ENCODE results near the gene VGLL3.

VGLL3 gene

GRCh38 chr3:86998569-86998968 is 7.6 kb upstream of the VGLL3 start:
- DNase-seq (no peak), ATAC-seq (ENCODE audit: insufficient read depth, low read depth) (no peak)
- Histone ChIP-seq H3K36me3 (ENCODE audit: insufficient read depth, low read length) (no peaks in the 10 kb centered on the region), H3K79me2 (ENCODE audit: insufficient read depth, low read length) (no peaks in the 10 kb centered on the region), H2AFZ (ENCODE audit: low read depth, low read length) (no peak overlapping the region), H3K4me3 (ENCODE audit: low read depth in 1 of 2, low read length in 2 of 2) (no peak overlapping the region), H4K20me1 (ENCODE audit: insufficient read depth, low read length) (no peaks in the 10 kb centered on the region), H3K27me3 (ENCODE audit: insufficient read depth, low read length, poor library complexity) (no peaks in the 10 kb centered on the region), H3K4me1 (ENCODE audit: insufficient read depth, low read length) (no peaks in the 10 kb centered on the region), H3K27ac (ENCODE audit: low read length) (no peak overlapping the region), H3K4me2 (ENCODE audit: insufficient read depth, low read length) (no peak overlapping the region), H3K9me3 (ENCODE audit: insufficient read depth, low read length, severe bottlenecking) (no peaks in the 10 kb centered on the region), H3K9ac (ENCODE audit: low read depth, low read length) (no peak overlapping the region)
- no peak for TF ChIP-seq CTCF (IDR thresholded peaks at IDR 0.05; ENCODE audit: borderline replicate concordance, extremely low read depth, low read length, poor library complexity, severe bottlenecking)
- TF ChIP-seq EZH2 (IDR thresholded peaks at IDR 0.05; ENCODE audit: borderline replicate concordance, low read depth, low read length, severe bottlenecking): no peak

DNA sequence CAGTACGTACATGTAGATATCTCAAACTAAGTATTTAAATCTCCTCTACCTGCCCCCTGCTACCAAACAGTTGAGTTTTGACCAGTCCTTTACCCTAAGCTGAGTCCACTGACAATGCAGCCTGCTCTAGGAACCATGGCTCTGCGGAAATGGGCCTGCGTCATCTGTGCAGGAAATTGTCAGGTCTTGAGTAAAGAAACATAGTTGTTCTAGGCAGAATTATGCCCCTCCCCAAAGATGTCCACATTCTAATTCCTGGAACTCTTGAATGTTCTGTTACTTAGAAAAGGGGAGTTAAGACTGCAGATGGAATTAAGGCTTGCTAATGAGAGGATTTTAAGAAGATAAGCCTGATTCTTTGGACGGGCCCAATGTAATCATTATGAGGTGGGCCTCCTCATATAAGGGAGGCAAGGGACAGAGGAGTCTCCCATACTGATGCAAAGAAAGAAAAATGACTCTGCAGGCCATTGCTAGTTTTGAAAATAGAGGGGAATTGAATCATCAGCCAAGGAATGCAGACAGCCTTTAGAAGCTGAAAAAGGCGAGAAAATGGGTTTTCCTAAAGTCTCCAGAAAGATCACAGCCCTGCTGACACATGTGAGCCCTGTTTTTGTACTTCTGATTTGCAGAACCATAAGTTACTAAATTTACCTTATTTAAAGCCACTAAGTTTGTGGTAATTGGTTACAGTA is 5.5 kb upstream of the VGLL3 start:
- Histone ChIP-seq H2AFZ (ENCODE audit: low read depth, low read length) (no peak overlapping the region), H3K4me1 (ENCODE audit: insufficient read depth, low read length) (no peaks in the 10 kb centered on the region), H3K9me3 (ENCODE audit: insufficient read depth, low read length, severe bottlenecking) (no peaks in the 10 kb centered on the region), H4K20me1 (ENCODE audit: insufficient read depth, low read length) (no peaks in the 10 kb centered on the region), H3K27me3 (ENCODE audit: insufficient read depth, low read length, poor library complexity) (no peaks in the 10 kb centered on the region), H3K36me3 (ENCODE audit: insufficient read depth, low read length) (no peaks in the 10 kb centered on the region), H3K4me2 (ENCODE audit: insufficient read depth, low read length) (no peak overlapping the region), H3K9ac (ENCODE audit: low read depth, low read length) (no peak overlapping the region), H3K4me3 (ENCODE audit: low read depth in 1 of 2, low read length in 2 of 2) (no peak overlapping the region), H3K27ac (ENCODE audit: low read length) (no peak overlapping the region), H3K79me2 (ENCODE audit: insufficient read depth, low read length) (no peaks in the 10 kb centered on the region)
- ATAC-seq (ENCODE audit: insufficient read depth, low read depth) (no peak), DNase-seq (no peak)
- TF ChIP-seq CTCF (IDR thresholded peaks at IDR 0.05; ENCODE audit: borderline replicate concordance, extremely low read depth, low read length, poor library complexity, severe bottlenecking) (no peak), EZH2 (IDR thresholded peaks at IDR 0.05; ENCODE audit: borderline replicate concordance, low read depth, low read length, severe bottlenecking) (no peak)

- no peak overlapping the region for H3K4me2 ChIP-seq (ENCODE audit: insufficient read depth, low read length)
- no peaks in the 10 kb centered on the region for H3K36me3 ChIP-seq (ENCODE audit: insufficient read depth, low read length)
- TF ChIP-seq EZH2 (IDR thresholded peaks at IDR 0.05; ENCODE audit: borderline replicate concordance, low read depth, low read length, severe bottlenecking) (no peak), CTCF (IDR thresholded peaks at IDR 0.05; ENCODE audit: borderline replicate concordance, extremely low read depth, low read length, poor library complexity, severe bottlenecking) (no peak)
- H3K9me3 ChIP-seq (ENCODE audit: insufficient read depth, low read length, severe bottlenecking): no peaks in the 10 kb centered on the region
- no peaks in the 10 kb centered on the region for H3K27me3 ChIP-seq (ENCODE audit: insufficient read depth, low read length, poor library complexity)
- no peak for DNase-seq
- H3K79me2 ChIP-seq (ENCODE audit: insufficient read depth, low read length): no peaks in the 10 kb centered on the region
- no peak overlapping the region for H2AFZ ChIP-seq (ENCODE audit: low read depth, low read length)
- H3K9ac ChIP-seq (ENCODE audit: low read depth, low read length): no peak overlapping the region
- no peaks in the 10 kb centered on the region for H3K4me1 ChIP-seq (ENCODE audit: insufficient read depth, low read length)
- no peak overlapping the region for H3K4me3 ChIP-seq (ENCODE audit: low read depth in 1 of 2, low read length in 2 of 2)
- no peak for ATAC-seq (ENCODE audit: insufficient read depth, low read depth)
- no peak overlapping the region for H3K27ac ChIP-seq (ENCODE audit: low read length)
- H4K20me1 ChIP-seq (ENCODE audit: insufficient read depth, low read length): no peaks in the 10 kb centered on the region
These were observed 4.6 kb upstream of the VGLL3 start for GRCh38 chr3:86995537-86995936.
